PC-9 (cell line): ENCODE results near the gene HSD11B1. TPM values are rescaled to one million over a fixed set of nuclear protein-coding genes. Genes with fewer than 3 reads are reported as not detected.

Experiments
- BruUV-seq: library from RNA; stranded (reverse); fragments of 400-500 nt; replicated peaks from 2 replicates; lab custom pipeline; 2021; lab: Mats Ljungman, UMichigan
- CTCF ChIA-PET: fragments of 300-600 bp; sonication (Branson Sonifier 250); formaldehyde crosslinking; loops from one replicate; lab custom pipeline; 2022; ENCODE audit warnings: antibody characterized with exemption; lab: Charles Lee
- POLR2A ChIA-PET: fragments of 300-600 bp; sonication (Branson Sonifier 250); formaldehyde crosslinking; loops from one replicate; lab custom pipeline; 2022; ENCODE audit warnings: antibody characterized with exemption; ENCODE audit not compliant: unreplicated experiment; lab: Charles Lee
- DNase-seq, 2 experiments: peaks; one replicate each; pipeline versions ENCODE4 v3.0.0 to v3.0.0-alpha.2; 2015 to 2022; ENCODE audit warnings: mixed read lengths in 1 of 2
- H2AFZ ChIP-seq: fragments of 200-600 bp; sonication (generic); 2 replicates; pipeline ENCODE4 v1.8.1; 2017; ENCODE audit warnings: antibody characterized with exemption
- H3F3A ChIP-seq: fragments of 200-600 bp; sonication (generic); 2 replicates; pipeline ENCODE4 v1.8.1; 2017; ENCODE audit warnings: antibody characterized with exemption, mild to moderate bottlenecking, low read depth; ENCODE audit not compliant: insufficient read depth
- H3K27ac ChIP-seq: fragments of 200-600 bp; sonication (generic); 2 replicates; pipeline ENCODE4 v1.6.1; 2016; ENCODE audit warnings: mixed run types
- H3K27me3 ChIP-seq: fragments of 200-600 bp; sonication (generic); 2 replicates; pipeline ENCODE4 v1.6.1; 2016; ENCODE audit warnings: low read depth, mixed run types; ENCODE audit not compliant: insufficient read depth
- H3K36me3 ChIP-seq: fragments of 200-600 bp; sonication (generic); 2 replicates; pipeline ENCODE4 v1.6.1; 2016; ENCODE audit warnings: low read depth, mixed run types
- H3K4me1 ChIP-seq: fragments of 200-600 bp; sonication (generic); replicated peaks from 2 replicates; pipeline ENCODE4 v1.6.1; 2016; ENCODE audit warnings: mixed run types; ENCODE audit not compliant: insufficient read depth
- H3K4me2 ChIP-seq: fragments of 200-600 bp; sonication (generic); 2 replicates; pipeline ENCODE4 v1.6.1; 2017; ENCODE audit warnings: mixed run types
- H3K4me3 ChIP-seq: fragments of 200-600 bp; sonication (generic); 2 replicates; pipeline ENCODE4 v1.6.1; 2016; ENCODE audit warnings: mixed run types
- H3K79me2 ChIP-seq: fragments of 200-600 bp; sonication (generic); 2 replicates; pipeline ENCODE4 v1.6.1; 2017; ENCODE audit warnings: low read depth, mixed run types
- H3K9me2 ChIP-seq: fragments of 200-600 bp; sonication (generic); 2 replicates; pipeline ENCODE4 v1.8.1; 2017; ENCODE audit warnings: mild to moderate bottlenecking; ENCODE audit not compliant: insufficient read depth
- H3K9me3 ChIP-seq: fragments of 200-600 bp; sonication (generic); 2 replicates; pipeline ENCODE4 v1.8.1; 2016; ENCODE audit warnings: low read depth; ENCODE audit not compliant: insufficient read depth
- H4K20me1 ChIP-seq: fragments of 200-600 bp; sonication (generic); 2 replicates; pipeline ENCODE4 v1.8.1; 2017; ENCODE audit not compliant: insufficient read depth
- CTCF ChIP-seq: fragments of 200-600 bp; sonication (generic); conservative IDR thresholded peaks from 2 replicates; pipeline ENCODE4 v1.6.1; 2017; ENCODE audit warnings: mixed run types, antibody characterized with exemption, mild to moderate bottlenecking, moderate library complexity
- EZH2 ChIP-seq: fragments of 200-600 bp; sonication (generic); IDR thresholded peaks from 2 replicates; pipeline ENCODE4 v1.8.0; 2017; ENCODE audit warnings: antibody characterized with exemption, low read depth
- intact Hi-C: fragments of 100-400 bp; cut with micrococcal nuclease; formaldehyde crosslinking; loops from one replicate; pipeline ENCODE4 v1.10.0; 2022; ENCODE audit not compliant: unreplicated experiment
- total RNA-seq: library from RNA; stranded (reverse); gene quantifications from 2 replicates; pipeline ENCODE4 v1.2.3, GENCODE V29; 2021

HSD11B1 gene
- total RNA-seq, 1 experiment from 2014 or later = not detected

GRCh38 chr1:209780268-209780667 lies 75.6 kb downstream of the HSD11B1 start:
- H3K36me3 ChIP-seq = peaks cover 5% of the 10 kb centered on the region; the same call in 1 of the 2 replicates
- no peaks in the 10 kb centered on the region for H4K20me1 ChIP-seq
- H3K79me2 ChIP-seq = peaks cover 19% of the 10 kb centered on the region
- peaks cover 4% of the 10 kb centered on the region; the same call in 1 of the 2 replicates for H3K9me3 ChIP-seq
- no peaks in the 10 kb centered on the region for H3K27me3 ChIP-seq
- BruUV-seq = no TSS peak
- no peak overlapping the region for H2AFZ ChIP-seq
- peaks cover 21% of the 10 kb centered on the region for H3K4me1 ChIP-seq
- no peak overlapping the region for H3K4me3 ChIP-seq
- TF ChIP-seq CTCF (no peak), EZH2 (no peak)
- no peaks in the 10 kb centered on the region for H3K9me2 ChIP-seq
- H3F3A ChIP-seq = peaks cover 7% of the 10 kb centered on the region; the same call in 1 of the 2 replicates
- H3K4me2 ChIP-seq = no peak overlapping the region
- intact Hi-C loops = no loop called here
- no peak overlapping the region for H3K27ac ChIP-seq
- DNase-seq = no peak
- ChIA-PET POLR2A (no interaction called here), CTCF (no interaction called here)

- no peak for DNase-seq
- CTCF ChIA-PET = interaction anchor here (0.5 to 1.2 kb wide), 2 partner anchors 40 to 860 kb away, joined by 3 read pairs; no protein-coding TSS in a partner anchor
- POLR2A ChIA-PET = no interaction called here
- no TSS peak for BruUV-seq
- Histone ChIP-seq H3K4me2 (peak overlapping the region; percentile 82), H3K27me3 (no peaks in the 10 kb centered on the region), H3K4me3 (peak overlapping the region; percentile 92), H3K9me3 (peaks cover 4% of the 10 kb centered on the region; the same call in 1 of the 2 replicates), H2AFZ (0 out of 2 replicates have a peak overlapping the region, but pooled peaks have one; percentile 94), H3F3A (peaks cover 11% of the 10 kb centered on the region; the same call in 1 of the 2 replicates), H4K20me1 (no peaks in the 10 kb centered on the region), H3K36me3 (peaks cover 12% of the 10 kb centered on the region; the same call in 1 of the 2 replicates), H3K9me2 (no peaks in the 10 kb centered on the region), H3K4me1 (peaks cover 22% of the 10 kb centered on the region), H3K79me2 (peaks cover 19% of the 10 kb centered on the region), H3K27ac (no peak overlapping the region)
- intact Hi-C loops = no loop called here
- TF ChIP-seq CTCF (no peak), EZH2 (no peak)
These were observed 78.7 kb downstream of the HSD11B1 start for GRCh38 chr1:209783386-209783785.

Other genes with a start within 250 kb of the HSD11B1 start
- not detected in 2 replicates for gene CAMK1G, start 121.1 kb upstream of the HSD11B1 start, total RNA-seq
- 90.0 and 142 TPM in 2 replicates for gene LAMB3, start 52.4 kb upstream of the HSD11B1 start, total RNA-seq
- gene G0S2, start 29.4 kb upstream of the HSD11B1 start, total RNA-seq = 2.4 and 4.9 TPM in 2 replicates
- gene TRAF3IP3, start 51.2 kb downstream of the HSD11B1 start, total RNA-seq = not detected in 2 replicates
- gene C1orf74, start 79.7 kb downstream of the HSD11B1 start, total RNA-seq = 4.1 and 5.0 TPM in 2 replicates
- gene IRF6, start 101.3 kb downstream of the HSD11B1 start, total RNA-seq = 46.5 and 50.9 TPM in 2 replicates
- gene UTP25, start 123.1 kb downstream of the HSD11B1 start, total RNA-seq = 8.2 and 9.3 TPM in 2 replicates
- 0.80 and 1.4 TPM in 2 replicates for gene SYT14, start 233.4 kb downstream of the HSD11B1 start, total RNA-seq